VCaP (cell line): ENCODE data around the gene SPATA31E1.

ENCODE experiments used
- H3K27ac ChIP-seq: fragments of 450-650 bp; 2 replicates; pipeline ENCODE4 v1.5.1; 2017
- TF ChIP-seq, protein P1 (sequence below): fragments of 450-650 bp; conservative IDR thresholded peaks from 2 replicates; pipeline ENCODE4 v1.5.1; 2017; ENCODE audit warnings: mild to moderate bottlenecking, moderate library complexity

SPATA31E1 gene

DNA sequence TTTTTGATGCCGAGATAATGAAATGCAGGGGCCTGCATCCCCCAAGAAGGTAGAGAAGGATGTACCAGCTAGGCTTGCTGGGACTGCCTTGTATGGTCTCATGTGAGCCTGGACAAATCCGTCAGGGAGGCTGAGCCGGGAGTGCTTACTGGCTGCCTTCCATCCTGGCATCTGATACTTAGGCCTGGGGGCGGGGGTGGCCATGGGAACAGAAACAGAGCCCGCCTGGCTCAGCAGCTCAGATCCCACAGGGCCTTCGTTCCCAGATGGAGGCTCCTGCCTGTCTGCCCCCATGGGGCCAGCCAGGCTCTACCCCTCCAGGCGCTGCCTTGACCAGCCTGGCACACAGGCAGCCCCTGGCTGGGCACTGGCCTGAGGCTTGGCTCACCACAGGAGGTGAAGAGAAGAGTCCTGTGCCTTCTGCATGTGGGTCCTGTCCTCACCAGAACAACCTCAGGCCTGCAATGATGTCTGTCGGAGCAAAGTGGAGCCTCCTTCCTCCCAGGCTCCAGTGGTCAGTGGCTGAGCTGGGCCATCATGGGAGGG lies 10.5 kb upstream of the SPATA31E1 start:
- TF ChIP-seq, protein P1, sequence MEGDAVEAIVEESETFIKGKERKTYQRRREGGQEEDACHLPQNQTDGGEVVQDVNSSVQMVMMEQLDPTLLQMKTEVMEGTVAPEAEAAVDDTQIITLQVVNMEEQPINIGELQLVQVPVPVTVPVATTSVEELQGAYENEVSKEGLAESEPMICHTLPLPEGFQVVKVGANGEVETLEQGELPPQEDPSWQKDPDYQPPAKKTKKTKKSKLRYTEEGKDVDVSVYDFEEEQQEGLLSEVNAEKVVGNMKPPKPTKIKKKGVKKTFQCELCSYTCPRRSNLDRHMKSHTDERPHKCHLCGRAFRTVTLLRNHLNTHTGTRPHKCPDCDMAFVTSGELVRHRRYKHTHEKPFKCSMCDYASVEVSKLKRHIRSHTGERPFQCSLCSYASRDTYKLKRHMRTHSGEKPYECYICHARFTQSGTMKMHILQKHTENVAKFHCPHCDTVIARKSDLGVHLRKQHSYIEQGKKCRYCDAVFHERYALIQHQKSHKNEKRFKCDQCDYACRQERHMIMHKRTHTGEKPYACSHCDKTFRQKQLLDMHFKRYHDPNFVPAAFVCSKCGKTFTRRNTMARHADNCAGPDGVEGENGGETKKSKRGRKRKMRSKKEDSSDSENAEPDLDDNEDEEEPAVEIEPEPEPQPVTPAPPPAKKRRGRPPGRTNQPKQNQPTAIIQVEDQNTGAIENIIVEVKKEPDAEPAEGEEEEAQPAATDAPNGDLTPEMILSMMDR: no peak
- H3K27ac ChIP-seq: no peak overlapping the region

DNA sequence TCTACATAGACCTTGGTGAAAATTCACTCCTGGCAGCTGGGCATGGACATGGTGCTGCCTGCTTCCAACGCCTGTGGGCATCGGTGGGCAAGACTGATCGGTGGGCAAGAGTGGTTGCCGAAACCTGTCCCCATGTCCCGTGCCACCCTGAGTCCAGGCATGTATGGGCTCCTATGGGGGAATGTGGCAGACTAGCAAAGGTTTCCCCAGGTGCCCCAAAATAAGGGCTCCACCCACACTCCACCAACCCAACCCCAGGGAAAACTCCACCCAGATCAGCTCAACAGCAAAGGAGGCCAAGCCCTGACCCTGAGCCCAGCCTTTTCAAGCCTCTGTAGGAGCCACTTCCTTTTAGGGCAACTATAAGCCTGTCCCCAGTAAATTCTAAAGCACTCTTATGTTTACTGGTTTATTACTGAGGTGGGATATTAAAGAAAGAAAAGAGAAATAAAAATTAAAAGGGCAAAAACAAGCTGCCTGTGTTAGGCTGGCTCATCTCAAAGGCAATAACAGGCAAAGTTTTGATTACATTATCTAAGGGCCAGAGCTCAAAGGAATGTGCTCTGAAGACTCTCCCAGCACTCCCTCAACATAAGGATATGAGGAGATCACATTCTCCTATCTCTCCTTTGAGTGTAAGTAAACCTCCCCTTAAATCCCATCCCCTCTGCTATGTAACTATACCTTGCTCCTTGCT lies 8.9 kb upstream of the SPATA31E1 start:
- no peak overlapping the region for H3K27ac ChIP-seq
- TF ChIP-seq, protein P1: no peak

DNA sequence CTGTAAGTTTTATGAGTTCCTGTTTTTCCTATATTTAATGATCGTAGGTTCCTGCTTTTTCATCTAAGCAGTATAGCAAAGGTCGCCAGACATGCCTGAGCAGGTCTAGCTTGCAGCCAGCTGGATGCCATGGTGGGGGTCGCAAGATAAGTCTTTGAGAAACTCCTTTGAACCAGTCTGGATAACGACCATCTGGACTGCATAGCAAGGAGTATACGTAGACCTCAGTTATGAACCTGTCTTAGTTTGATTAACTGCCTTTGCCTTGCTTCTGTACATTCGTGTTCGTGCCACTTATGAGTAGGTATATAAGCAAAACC lies 8.4 kb upstream of the SPATA31E1 start:
- no peak overlapping the region for H3K27ac ChIP-seq
- TF ChIP-seq, protein P1: no peak

DNA sequence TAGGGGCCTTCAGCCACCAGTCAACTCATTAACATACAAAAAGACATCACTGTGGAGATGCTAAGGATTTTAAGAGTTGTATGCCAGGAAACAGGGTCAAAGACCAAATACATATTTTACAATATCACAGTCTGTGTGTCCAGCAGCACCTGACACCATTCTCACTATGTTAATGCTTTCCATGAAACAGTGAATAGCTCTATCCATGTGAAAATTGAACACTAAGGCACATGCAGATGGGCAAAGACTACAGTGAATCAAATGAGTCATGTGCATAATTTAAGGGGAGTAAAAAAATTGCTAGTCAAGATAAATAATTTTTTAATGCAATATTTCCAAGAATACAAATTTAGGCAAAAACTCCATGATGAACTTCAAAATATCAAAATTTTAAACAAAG lies 7.6 kb upstream of the SPATA31E1 start:
- TF ChIP-seq, protein P1: no peak
- no peak overlapping the region for H3K27ac ChIP-seq

DNA sequence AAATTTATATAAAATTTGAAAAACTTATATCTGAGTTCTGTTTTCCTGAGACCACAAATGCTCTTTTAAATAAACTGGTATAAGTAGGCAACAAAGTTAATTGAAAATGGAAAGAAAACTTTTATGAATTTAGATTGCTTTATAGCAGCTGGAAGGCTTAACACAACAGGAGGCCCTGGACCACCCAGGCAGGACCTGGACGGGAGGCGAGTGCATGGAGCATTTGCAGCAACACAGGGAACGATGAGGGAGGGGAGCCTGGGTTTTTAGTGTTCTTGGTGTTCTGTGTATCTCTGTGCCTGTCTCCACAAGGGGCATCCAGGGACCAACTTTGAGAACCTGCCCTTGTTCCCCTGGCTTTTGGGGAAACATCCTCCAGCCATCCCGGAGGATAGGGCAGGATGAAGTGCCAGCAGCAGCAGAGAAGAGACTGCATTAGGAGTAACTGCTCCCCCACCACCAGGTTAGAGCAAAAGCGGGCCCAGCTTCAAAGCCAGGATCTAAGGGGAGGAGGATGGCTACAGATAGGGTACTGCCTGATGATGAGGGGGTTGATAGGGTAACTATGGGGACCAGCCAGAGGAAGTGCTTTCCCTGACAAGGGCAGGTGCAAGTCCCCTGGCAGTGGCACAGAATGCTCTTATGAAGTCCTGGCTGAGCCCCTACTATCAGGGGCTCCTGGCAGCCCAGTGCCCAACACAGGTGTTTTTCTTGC lies 6.7 kb upstream of the SPATA31E1 start:
- TF ChIP-seq, protein P1: no peak
- H3K27ac ChIP-seq: no peak overlapping the region

DNA sequence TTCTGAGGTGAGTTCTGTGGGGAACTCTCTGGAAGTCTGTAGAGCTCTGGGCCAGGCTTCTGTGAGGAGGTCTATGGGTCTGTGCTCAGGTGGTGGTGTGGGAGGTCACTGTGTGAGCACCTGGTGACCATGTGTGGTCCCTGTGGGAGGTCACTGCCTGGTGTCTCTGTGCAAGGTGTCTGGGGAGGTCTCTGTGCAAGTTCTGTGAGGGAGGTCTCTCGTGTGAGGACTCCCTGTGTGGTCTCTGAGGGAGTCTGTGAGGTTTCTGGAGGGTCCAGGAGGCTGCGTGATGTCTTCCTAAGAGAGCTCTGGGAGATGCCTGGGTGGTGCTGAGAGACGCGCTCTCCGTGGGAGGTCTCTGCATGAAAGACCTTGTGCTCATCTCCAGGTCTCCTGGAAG lies 6.0 kb upstream of the SPATA31E1 start:
- TF ChIP-seq, protein P1: no peak
- H3K27ac ChIP-seq: no peak overlapping the region

DNA sequence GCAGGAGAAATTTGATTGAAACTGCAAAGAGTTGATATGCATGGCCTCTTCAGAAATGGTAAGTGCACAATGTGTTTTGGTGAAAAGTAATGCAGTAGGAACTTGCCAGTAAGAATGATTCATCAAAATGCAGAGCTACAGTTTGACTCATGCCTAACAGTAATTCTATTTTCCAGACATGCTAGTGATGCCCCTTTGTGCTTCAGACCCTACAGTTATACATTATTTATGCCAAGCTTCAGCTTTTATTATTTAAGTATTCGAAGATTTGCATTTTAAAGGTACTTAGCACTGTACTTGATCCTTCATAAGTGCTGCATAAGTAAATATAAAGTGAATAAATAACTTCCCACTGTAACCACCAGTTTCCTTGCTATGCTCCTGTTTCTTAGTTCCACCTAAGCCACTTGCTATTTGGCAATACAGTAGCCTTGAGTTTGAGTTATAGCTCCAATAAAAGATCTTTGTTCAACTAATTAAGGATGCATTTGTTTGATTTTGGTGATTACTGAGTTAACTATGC lies 3.6 kb upstream of the SPATA31E1 start:
- TF ChIP-seq, protein P1: no peak
- H3K27ac ChIP-seq: no peak overlapping the region
